HepG2 (cell line): ENCODE data around the gene SSBP2.

ENCODE experiments used
- CHD2 ChIP-seq: IDR thresholded peaks from 2 replicates; pipeline ENCODE4 v1.6.1; 2011; ENCODE audit warnings: low read depth, low read length, improper control_type of control experiment
- CREB1 ChIP-seq, 2 experiments: fragments of 450-650 bp in 1 of 2; IDR thresholded peaks; 2 replicates each; pipeline ENCODE4 v1.6.1; 2016 to 2017; ENCODE audit warnings: control low read depth in 1 of 2, mild to moderate bottlenecking in 1 of 2, missing compliant biosample characterization in 1 of 2, missing genetic modification characterization in 1 of 2
- CTCF ChIP-seq: sonication (generic); formaldehyde crosslinking; IDR thresholded peaks from 2 replicates; pipeline ENCODE4 v1.5.0; 2020; ENCODE audit warnings: mild to moderate bottlenecking, missing genetic modification reagents, moderate library complexity
- FOXK2 ChIP-seq: fragments of 450-650 bp; IDR thresholded peaks from 2 replicates; pipeline ENCODE4 v1.6.1; 2016
- LCORL ChIP-seq, 2 experiments: fragments of 450-650 bp in 1 of 2; sonication (generic) in 1 of 2; formaldehyde crosslinking in 1 of 2; IDR thresholded peaks; 2 replicates each; pipeline versions ENCODE4 v1.5.0 to v1.6.1; 2017 to 2020; ENCODE audit warnings: antibody characterized with exemption in 1 of 2, missing genetic modification reagents in 1 of 2
- SALL1 ChIP-seq: sonication (generic); formaldehyde crosslinking; IDR thresholded peaks from 2 replicates; pipeline ENCODE4 v1.8.0; 2022; ENCODE audit warnings: mild to moderate bottlenecking, missing genetic modification reagents

- TF ChIP-seq SALL1 (CRISPR knock-in tag) (no peak), FOXK2 (no peak), LCORL (IDR thresholded peaks at IDR 0.05) (no peak), LCORL (CRISPR knock-in tag; IDR thresholded peaks at IDR 0.05) (no peak), CHD2 (no peak), CREB1 (IDR thresholded peaks at IDR 0.05) (no peak), CREB1 (CRISPR knock-in tag; IDR thresholded peaks at IDR 0.05) (no peak), CTCF (no peak)
These were observed 160.2 kb downstream of the SSBP2 start for GRCh38 chr5:81590498-81591384.
